HG03432 (cell line): ENCODE data around the gene HOOK2.

Experiments
- ATAC-seq: cut with Tn5 transposase; IDR thresholded peaks from one replicate; pipeline ENCODE4 v1.9.1; 2021; ENCODE audit warnings: mild to moderate bottlenecking, moderate library complexity; ENCODE audit not compliant: unreplicated experiment

The HOOK2 gene

GRCh38 chr19:12793290-12794195 lies 18.2 kb upstream of the HOOK2 start:
- peak; percentile 33 for ATAC-seq

GRCh38 chr19:12792853-12793289 lies 17.5 kb upstream of the HOOK2 start:
- ATAC-seq: no peak

- no peak for ATAC-seq
Measured at GRCh38 chr19:12792051-12792852, 16.9 kb upstream of the HOOK2 start.

- ATAC-seq: peak; percentile 34
Measured at GRCh38 chr19:12791345-12792050, 16.1 kb upstream of the HOOK2 start, which contains the start of gene JUNB. Gene JUNB (plus strand): TSS chr19:12791486. CDS start chr19:12791772, 286 bp downstream.

GRCh38 chr19:12790628-12791344 lies 15.4 kb upstream of the HOOK2 start:
- no peak for ATAC-seq

GRCh38 chr19:12789904-12790619 lies 14.7 kb upstream of the HOOK2 start:
- peak; percentile 40 for ATAC-seq

- no peak for ATAC-seq
Measured at GRCh38 chr19:12789098-12789903, 13.9 kb upstream of the HOOK2 start.

GRCh38 chr19:12788682-12789097 lies 13.3 kb upstream of the HOOK2 start:
- ATAC-seq: no peak

- ATAC-seq: no peak
Measured at GRCh38 chr19:12788042-12788681, 12.8 kb upstream of the HOOK2 start.

GRCh38 chr19:12787458-12787857 lies 12.1 kb upstream of the HOOK2 start:
- ATAC-seq: no peak

- ATAC-seq: no peak
Measured at GRCh38 chr19:12786952-12787351, 11.6 kb upstream of the HOOK2 start.

GRCh38 chr19:12786141-12786870 lies 11.0 kb upstream of the HOOK2 start:
- no peak for ATAC-seq

- no peak for ATAC-seq
Measured at GRCh38 chr19:12785431-12786031, 10.2 kb upstream of the HOOK2 start.

- ATAC-seq: no peak
Measured at GRCh38 chr19:12784871-12785430, 9.6 kb upstream of the HOOK2 start.

GRCh38 chr19:12784394-12784870 lies 9.1 kb upstream of the HOOK2 start:
- no peak for ATAC-seq

GRCh38 chr19:12783849-12784393 lies 8.6 kb upstream of the HOOK2 start:
- ATAC-seq: no peak
